CD4-positive, alpha-beta memory T cell (primary cell): ENCODE data around the gene UFSP1. TPM values are rescaled to one million over a fixed set of nuclear protein-coding genes. Genes with fewer than 3 reads are reported as not detected.
"Not testable (repeated sequence)": the region's sequence is repeated elsewhere in the genome, so short reads cannot be mapped to it uniquely, and the experiment has no call there.

Experiments
- CTCF ChIA-PET: fragments of 350-600 bp; sonication (Branson Sonifier 250); formaldehyde crosslinking; loops from one replicate; lab custom pipeline; 2021; ENCODE audit warnings: inconsistent platforms; ENCODE audit not compliant: partially characterized antibody; lab: Charles Lee
- POLR2A ChIA-PET: fragments of 350-600 bp; sonication (Branson Sonifier 250); formaldehyde crosslinking; loops from one replicate; lab custom pipeline; 2021; ENCODE audit not compliant: partially characterized antibody; lab: Charles Lee
- DNase-seq, 5 donors: peaks; one replicate each; pipeline versions ENCODE4 v3.0.0 to v3.0.0-alpha.2; 2020 to 2022; ENCODE audit warnings: mixed read lengths in 1 of 5
- H3K27ac ChIP-seq: one replicate; pipeline ENCODE4 v1.7.0; 2013; ENCODE audit warnings: low read depth, low read length
- H3K27me3 ChIP-seq: 2 replicates; pipeline ENCODE4 v1.7.0; 2013; ENCODE audit warnings: mild to moderate bottlenecking, low read length, moderate library complexity; ENCODE audit not compliant: insufficient read depth
- H3K36me3 ChIP-seq: 2 replicates; pipeline ENCODE4 v1.7.0; 2013; ENCODE audit warnings: mild to moderate bottlenecking, low read length, moderate library complexity; ENCODE audit not compliant: insufficient read depth
- H3K4me1 ChIP-seq: 2 replicates; pipeline ENCODE4 v1.7.0; 2013; ENCODE audit warnings: mild to moderate bottlenecking, low read length, moderate library complexity; ENCODE audit not compliant: insufficient read depth
- H3K4me3 ChIP-seq, 2 donors: one replicate each; pipeline ENCODE4 v1.7.0; 2013; ENCODE audit warnings: low read length in 2 of 2, mild to moderate bottlenecking in 1 of 2
- H3K9me3 ChIP-seq, 2 donors: one replicate each; pipeline ENCODE4 v1.7.0; 2013; ENCODE audit warnings: low read length in 2 of 2, control low read depth in 1 of 2; ENCODE audit not compliant: control insufficient read depth in 1 of 2
- H3K27ac Mint-ChIP-seq, 7 donors: one replicate each; pipeline ENCODE4 v1.8.0; 2020 to 2021; ENCODE audit warnings: mixed read lengths in 7 of 7, mild to moderate bottlenecking in 6 of 7, inconsistent platforms in 3 of 7, moderate library complexity in 3 of 7
- H3K27me3 Mint-ChIP-seq, 2 donors: one replicate each; pipeline ENCODE4 v1.8.0; 2020 to 2021; ENCODE audit warnings: mixed read lengths in 2 of 2
- H3K36me3 Mint-ChIP-seq, 2 donors: one replicate each; pipeline ENCODE4 v1.8.0; 2020 to 2021; ENCODE audit warnings: mixed read lengths in 2 of 2, inconsistent platforms in 1 of 2, mild to moderate bottlenecking in 1 of 2
- H3K4me1 Mint-ChIP-seq, 4 donors: one replicate each; pipeline ENCODE4 v1.8.0; 2020 to 2021; ENCODE audit warnings: mixed read lengths in 4 of 4, mild to moderate bottlenecking in 1 of 4
- H3K4me3 Mint-ChIP-seq, 8 donors: one replicate each; pipeline ENCODE4 v1.8.0; 2020 to 2021; ENCODE audit warnings: mixed read lengths in 8 of 8, mild to moderate bottlenecking in 7 of 8, moderate library complexity in 6 of 8, inconsistent platforms in 3 of 8
- H3K9me3 Mint-ChIP-seq, 8 donors: one replicate each; pipeline ENCODE4 v1.8.0; 2020 to 2021; ENCODE audit warnings: mixed read lengths in 8 of 8, mild to moderate bottlenecking in 5 of 8, inconsistent platforms in 3 of 8, moderate library complexity in 1 of 8
- intact Hi-C: fragments of 100-400 bp; cut with micrococcal nuclease; formaldehyde crosslinking; loops from one replicate; pipeline ENCODE4 v1.15.1; 2023
- polyA plus RNA-seq, 2 donors: library from polyadenylated mRNA; unstranded; fragments of 300-500 nt; fragmentation: Illumina TruSeq; gene quantifications; one replicate each; pipeline ENCODE4 v1.2.3, GENCODE V29; 2021
- total RNA-seq, 2 experiments: library from RNA; stranded (reverse); gene quantifications; one replicate each; pipeline ENCODE4 v1.2.3, GENCODE V29; 2021

Gene UFSP1
- total RNA-seq = 10 to 100 TPM; 10.1 to 11.0 TPM
- polyA plus RNA-seq = 1 to 10 TPM in 1 of 2 donors, under 1 TPM in 1; 0.34 to 2.6 TPM

DNA sequence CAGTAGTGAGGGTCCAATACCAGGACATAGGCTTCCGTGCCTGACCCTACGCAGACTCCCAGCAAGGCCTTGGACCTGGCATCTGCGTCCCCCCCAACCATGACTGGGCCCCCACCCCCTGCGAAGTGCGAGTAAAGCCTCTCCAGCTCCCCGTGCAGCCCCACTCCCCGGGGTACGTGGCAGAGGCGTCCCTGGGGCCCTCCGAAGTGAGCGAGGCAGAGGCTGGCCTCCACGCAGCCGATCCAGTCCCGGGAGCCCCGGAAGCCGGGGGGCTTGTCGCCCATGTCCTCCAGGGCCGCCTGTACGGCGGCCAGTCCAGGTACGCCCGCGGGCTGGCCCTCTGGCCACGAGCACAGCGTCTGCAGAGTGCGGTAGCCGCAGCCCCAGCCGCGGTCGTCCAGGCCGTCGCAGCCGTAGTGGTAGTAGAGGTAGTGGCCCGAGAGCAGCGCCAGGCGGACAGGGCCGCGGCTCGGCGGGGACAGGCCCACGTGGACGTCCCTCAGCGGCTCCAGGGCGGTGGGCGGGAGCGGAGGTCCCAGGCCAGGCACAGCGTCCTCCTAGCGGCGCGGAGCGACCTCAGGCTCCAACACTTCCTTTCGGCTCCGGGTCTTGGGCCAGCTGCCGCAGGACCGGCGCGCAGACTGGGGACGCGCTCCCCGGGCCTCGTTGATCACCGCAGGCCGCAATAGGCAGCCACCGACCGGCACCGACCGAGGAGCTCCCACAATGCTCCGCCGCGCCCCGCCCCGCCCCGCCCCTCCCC lies at the start of gene UFSP1:
UFSP1 (minus strand) TSS at position 728 of the 763 bp plus-strand sequence; CDS start at position 284, 444 bp downstream.
- Mint-ChIP-seq H3K36me3 (peaks cover 43% of the 10 kb centered on the region in 2 donors), H3K4me3 (peak within 1 kb of the TSS; percentile 85 to 95 (median 88)), H3K27ac (peak within 1 kb of the TSS; percentile 92 to 98 (median 95)), H3K9me3 (peaks cover 0 to 10% (median 0%) of the 10 kb centered on the region in 8 donors), H3K4me1 (peaks cover 31 to 71% (median 44%) of the 10 kb centered on the region in 4 donors), H3K27me3 (peaks cover 11 to 17% of the 10 kb centered on the region in 2 donors)
- DNase-seq = peak in 1 of 5 donors; percentile 43
- Histone ChIP-seq H3K4me3 (peak within 1 kb of the TSS; percentile 61 to 70), H3K27ac (peak within 1 kb of the TSS; percentile 81), H3K9me3 (no peaks in the 10 kb centered on the region), H3K36me3 (peaks cover 33% of the 10 kb centered on the region), H3K27me3 (no peaks in the 10 kb centered on the region), H3K4me1 (peaks cover 48% of the 10 kb centered on the region)
- intact Hi-C loops = loop anchor here (1.0 to 5.0 kb wide), 5 partner anchors 37 to 460 kb away; partner anchors contain the start of genes FIS1, MEPCE, SLC12A9 and VGF
- CTCF ChIA-PET = interaction anchor here (0.7 to 2.6 kb wide), 14 partner anchors 9 to 355 kb away, joined by 3 to 18 read pairs (median 4); partner anchors contain the start of genes FIS1, PLOD3, POP7 and SLC12A9
- POLR2A ChIA-PET = interaction anchor here (0.6 to 7.1 kb wide), 21 partner anchors 11 to 1474 kb away, joined by 3 to 243 read pairs (median 5); partner anchors contain the start of genes AP4M1, FBXO24, LRCH4 and MEPCE

DNA sequence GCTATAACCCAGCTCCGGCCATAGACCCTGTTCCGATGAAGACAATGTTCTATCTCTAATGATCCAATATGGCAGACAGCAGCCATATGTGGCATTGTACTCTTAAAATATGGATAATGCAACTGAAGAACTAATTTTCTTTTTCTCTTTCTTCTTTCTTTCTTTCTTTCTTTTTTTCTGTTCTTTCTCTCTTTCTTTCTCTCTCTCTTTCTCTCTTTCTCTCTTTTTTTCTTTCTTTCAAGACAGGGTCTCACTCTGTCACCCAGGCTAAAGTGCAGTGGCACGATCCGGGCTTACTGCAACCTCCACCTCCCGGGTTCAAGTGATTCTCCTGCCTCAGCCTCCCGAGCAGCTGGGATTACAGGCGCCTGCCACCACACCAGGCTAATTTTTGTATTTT lies 46.7 kb upstream of the UFSP1 start:
- H3K9me3 Mint-ChIP-seq = peaks cover 0 to 41% (median 26%) of the 10 kb centered on the region in 8 donors
- CTCF ChIA-PET, H3K4me1 ChIP-seq, H3K4me3 Mint-ChIP-seq, intact Hi-C loops, H3K4me3 ChIP-seq, H3K4me1 Mint-ChIP-seq, H3K27ac ChIP-seq, H3K36me3 Mint-ChIP-seq, POLR2A ChIA-PET, H3K36me3 ChIP-seq, H3K27me3 ChIP-seq, H3K9me3 ChIP-seq, DNase-seq, H3K27ac Mint-ChIP-seq: not testable (repeated sequence)
- H3K27me3 Mint-ChIP-seq = peaks cover 12 to 21% of the 10 kb centered on the region in 2 donors

DNA sequence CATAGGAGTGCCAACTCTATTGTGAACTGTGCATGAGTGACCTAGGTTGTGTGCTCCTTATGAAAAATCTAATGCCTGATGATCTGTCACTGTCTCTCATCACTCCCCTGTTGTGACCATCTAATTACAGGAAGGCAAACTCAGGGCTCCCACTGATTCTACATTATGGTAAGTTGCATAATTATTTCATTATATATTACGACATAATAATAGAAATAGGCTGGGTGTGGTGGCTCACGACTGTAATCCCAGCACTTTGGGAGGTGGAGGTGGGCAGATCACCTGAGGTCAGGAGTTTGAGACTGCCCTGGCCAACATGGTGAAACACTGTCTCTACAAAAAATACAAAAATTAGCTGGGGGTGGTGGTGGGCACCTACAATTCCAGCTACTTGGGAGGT lies 45.9 kb upstream of the UFSP1 start:
- intact Hi-C loops, H3K4me3 ChIP-seq, H3K4me1 Mint-ChIP-seq, H3K9me3 ChIP-seq, H3K36me3 Mint-ChIP-seq, H3K27me3 ChIP-seq, H3K36me3 ChIP-seq, H3K27ac ChIP-seq, DNase-seq, H3K4me3 Mint-ChIP-seq, CTCF ChIA-PET, H3K4me1 ChIP-seq, H3K27ac Mint-ChIP-seq, POLR2A ChIA-PET: not testable (repeated sequence)
- peaks cover 0 to 41% (median 25%) of the 10 kb centered on the region in 8 donors for H3K9me3 Mint-ChIP-seq
- peaks cover 15 to 23% of the 10 kb centered on the region in 2 donors for H3K27me3 Mint-ChIP-seq

DNA sequence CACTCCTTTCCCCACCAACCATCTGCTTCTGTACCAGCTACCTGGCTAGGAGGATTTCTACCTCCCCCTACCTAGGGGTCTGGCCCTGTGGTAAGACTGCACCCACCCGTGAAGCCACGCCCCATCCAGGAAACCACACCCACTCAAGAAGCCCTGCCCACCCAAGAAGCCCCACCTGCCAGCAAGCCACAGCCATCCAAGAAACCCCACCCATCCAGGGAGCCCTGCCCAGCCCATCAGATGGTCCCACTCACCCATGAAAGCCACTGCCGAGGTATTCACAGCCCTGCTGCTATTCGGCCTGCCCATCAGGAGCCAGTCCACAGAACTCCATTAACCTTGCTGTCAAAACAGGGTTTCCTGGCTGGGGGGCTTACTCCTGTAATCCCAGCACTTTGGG lies 44.2 kb upstream of the UFSP1 start:
- peaks cover 19 to 21% of the 10 kb centered on the region in 2 donors for H3K27me3 Mint-ChIP-seq
- H3K36me3 Mint-ChIP-seq = peaks cover 0 to 5% of the 10 kb centered on the region in 2 donors
- ChIA-PET CTCF (no interaction called here), POLR2A (no interaction called here)
- no peak overlapping the region for H3K4me3 ChIP-seq
- no peaks in the 10 kb centered on the region for H3K27me3 ChIP-seq
- DNase-seq = no peak
- H3K9me3 Mint-ChIP-seq = peaks cover 0 to 27% (median 12%) of the 10 kb centered on the region in 8 donors
- no peaks in the 10 kb centered on the region for H3K9me3 ChIP-seq
- intact Hi-C loops = no loop called here
- no peak overlapping the region for H3K27ac ChIP-seq
- H3K27ac Mint-ChIP-seq = no peak overlapping the region
- H3K4me3 Mint-ChIP-seq = no peak overlapping the region
- H3K4me1 Mint-ChIP-seq = no peaks in the 10 kb centered on the region
- no peaks in the 10 kb centered on the region for H3K4me1 ChIP-seq
- H3K36me3 ChIP-seq = no peaks in the 10 kb centered on the region

DNA sequence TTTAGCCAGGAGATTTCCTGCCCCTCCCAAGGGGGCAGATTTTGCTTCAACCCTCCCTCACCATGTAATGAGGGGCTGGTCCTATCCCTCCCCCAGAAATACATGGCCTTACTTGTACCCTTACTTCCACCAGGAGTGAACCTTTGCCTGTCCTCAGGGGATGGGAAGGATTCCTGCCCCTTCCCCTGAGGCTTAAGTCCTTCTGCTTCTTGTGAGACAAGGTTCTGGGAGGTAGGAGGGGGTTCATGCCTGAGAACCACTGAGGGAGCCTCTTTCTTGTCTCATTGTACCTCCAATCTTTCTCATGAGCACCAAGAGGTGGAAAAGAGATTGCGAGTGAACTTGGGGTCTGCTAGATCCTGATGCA lies 40.3 kb upstream of the UFSP1 start:
- DNase-seq = no peak
- intact Hi-C loops = no loop called here
- Mint-ChIP-seq H3K36me3 (peaks cover 0 to 5% of the 10 kb centered on the region in 2 donors), H3K4me1 (no peaks in the 10 kb centered on the region), H3K9me3 (peaks cover 0 to 20% (median 10%) of the 10 kb centered on the region in 8 donors), H3K27me3 (peaks cover 13 to 15% of the 10 kb centered on the region in 2 donors), H3K4me3 (no peak overlapping the region), H3K27ac (no peak overlapping the region)
- ChIA-PET POLR2A (no interaction called here), CTCF (no interaction called here)
- H3K27me3 ChIP-seq = no peaks in the 10 kb centered on the region
- no peaks in the 10 kb centered on the region for H3K9me3 ChIP-seq
- H3K4me1 ChIP-seq = no peaks in the 10 kb centered on the region
- no peak overlapping the region for H3K27ac ChIP-seq
- H3K36me3 ChIP-seq = no peaks in the 10 kb centered on the region
- no peak overlapping the region for H3K4me3 ChIP-seq

DNA sequence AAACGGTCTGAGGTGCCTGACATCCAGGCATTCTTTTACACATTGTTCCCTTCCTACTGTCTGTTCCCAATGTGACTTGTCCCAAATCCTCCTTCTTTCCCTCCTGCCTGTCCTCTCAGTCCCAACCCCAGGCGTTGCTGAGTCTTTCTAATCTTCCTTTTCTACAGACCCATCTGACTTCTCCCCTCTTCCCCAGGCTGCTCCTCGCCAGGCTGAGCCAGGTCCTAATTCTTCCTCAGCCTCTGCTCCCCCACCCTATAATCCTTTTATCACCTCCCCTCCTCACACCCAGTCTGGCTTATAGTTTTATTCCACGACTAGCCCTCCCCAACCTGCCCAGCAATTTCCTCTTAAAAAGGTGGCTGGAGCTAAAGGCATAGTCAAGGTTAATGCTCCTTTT lies 34.1 kb upstream of the UFSP1 start:
- CTCF ChIA-PET, H3K27me3 ChIP-seq, H3K36me3 Mint-ChIP-seq, H3K27ac ChIP-seq, POLR2A ChIA-PET, H3K27ac Mint-ChIP-seq, DNase-seq, H3K4me3 Mint-ChIP-seq, H3K9me3 ChIP-seq, H3K9me3 Mint-ChIP-seq, H3K4me3 ChIP-seq, H3K4me1 ChIP-seq, H3K36me3 ChIP-seq, intact Hi-C loops, H3K4me1 Mint-ChIP-seq: not testable (repeated sequence)
- peaks cover 11 to 28% of the 10 kb centered on the region in 2 donors for H3K27me3 Mint-ChIP-seq

DNA sequence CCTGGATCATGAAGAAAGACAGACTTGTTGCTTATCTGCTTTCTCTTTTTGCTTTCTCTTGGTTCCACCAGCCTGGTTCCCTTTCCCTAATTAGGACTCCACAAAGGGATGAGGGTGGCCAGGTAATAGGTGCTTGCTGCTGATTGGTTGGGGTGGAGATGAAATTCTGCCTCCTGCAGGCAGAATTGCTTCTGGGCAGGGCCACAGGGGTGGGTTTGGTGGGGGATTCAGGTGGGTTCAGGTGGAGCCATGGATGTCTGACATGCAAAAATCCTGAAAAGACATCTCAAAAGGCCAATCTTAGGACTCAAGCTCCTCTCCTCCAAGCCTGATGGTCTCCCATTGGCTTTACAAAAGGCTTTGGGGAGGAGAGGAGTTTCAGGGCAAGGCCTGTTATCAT lies 31.5 kb upstream of the UFSP1 start:
- Mint-ChIP-seq H3K4me1 (peaks cover 0 to 3% (median 0%) of the 10 kb centered on the region in 4 donors), H3K9me3 (no peaks in the 10 kb centered on the region), H3K36me3 (no peaks in the 10 kb centered on the region), H3K27me3 (peaks cover 13 to 36% of the 10 kb centered on the region in 2 donors), H3K4me3 (no peak overlapping the region), H3K27ac (no peak overlapping the region)
- Histone ChIP-seq H3K27me3 (no peaks in the 10 kb centered on the region), H3K27ac (no peak overlapping the region), H3K4me1 (no peaks in the 10 kb centered on the region), H3K9me3 (no peaks in the 10 kb centered on the region), H3K36me3 (no peaks in the 10 kb centered on the region), H3K4me3 (no peak overlapping the region)
- intact Hi-C loops = no loop called here
- DNase-seq = no peak
- POLR2A ChIA-PET = no interaction called here
- CTCF ChIA-PET = no interaction called here
